Activated B cell treated with CpG ODN at 0.5 μM for 24 hours (primary cell): ENCODE measurements around the gene INPP5A. TPM values are rescaled to one million over a fixed set of nuclear protein-coding genes. Genes with fewer than 3 reads are reported as not detected.
"Not testable (repeated sequence)": the region's sequence is repeated elsewhere in the genome, so short reads cannot be mapped to it uniquely, and the experiment has no call there.

Experiments
- ATAC-seq: fragments of 200-7000 bp; cut with Tn5 transposase; one replicate; pipeline ENCODE4 v1.10.0; 2021; ENCODE audit warnings: low read depth, mild to moderate bottlenecking, moderate library complexity
- CTCF ChIA-PET: fragments of 350-600 bp; sonication (Branson Sonifier 250); formaldehyde crosslinking; loops from one replicate; lab custom pipeline; 2021; ENCODE audit warnings: antibody characterized with exemption; lab: Charles Lee
- POLR2A ChIA-PET: fragments of 350-600 bp; sonication (Branson Sonifier 250); formaldehyde crosslinking; loops from one replicate; lab custom pipeline; 2021; ENCODE audit warnings: antibody characterized with exemption; lab: Charles Lee
- DNase-seq: peaks from one replicate; pipeline ENCODE4 v3.0.0; 2022
- H3K27ac Mint-ChIP-seq: one replicate; pipeline ENCODE4 v1.8.0; 2020; ENCODE audit warnings: mixed read lengths
- H3K27me3 Mint-ChIP-seq: one replicate; pipeline ENCODE4 v1.8.0; 2021; ENCODE audit warnings: mixed read lengths
- H3K36me3 Mint-ChIP-seq: one replicate; pipeline ENCODE4 v1.8.0; 2021; ENCODE audit warnings: low read depth, mixed read lengths
- H3K4me1 Mint-ChIP-seq: one replicate; pipeline ENCODE4 v1.8.0; 2021; ENCODE audit warnings: mixed read lengths
- H3K4me3 Mint-ChIP-seq: one replicate; pipeline ENCODE4 v1.8.0; 2020; ENCODE audit warnings: mild to moderate bottlenecking, mixed read lengths
- H3K9me3 Mint-ChIP-seq: one replicate; pipeline ENCODE4 v1.8.0; 2020; ENCODE audit warnings: mixed read lengths
- intact Hi-C: fragments of 100-400 bp; cut with micrococcal nuclease; formaldehyde crosslinking; loops from one replicate; pipeline ENCODE4 v1.15.1; 2024
- total RNA-seq: library from RNA; stranded (reverse); gene quantifications from 2 replicates; pipeline ENCODE4 v1.2.3, GENCODE V29; 2022
- TF ChIP-seq, protein P1 (sequence below): fragments of 200-600 bp; IDR thresholded peaks from one replicate; pipeline ENCODE4 v1.8.0; 2022; ENCODE audit warnings: antibody characterized with exemption, mild to moderate bottlenecking

Gene INPP5A
- total RNA-seq, 1 donor from 2014 or later, result 24.9 TPM

DNA sequence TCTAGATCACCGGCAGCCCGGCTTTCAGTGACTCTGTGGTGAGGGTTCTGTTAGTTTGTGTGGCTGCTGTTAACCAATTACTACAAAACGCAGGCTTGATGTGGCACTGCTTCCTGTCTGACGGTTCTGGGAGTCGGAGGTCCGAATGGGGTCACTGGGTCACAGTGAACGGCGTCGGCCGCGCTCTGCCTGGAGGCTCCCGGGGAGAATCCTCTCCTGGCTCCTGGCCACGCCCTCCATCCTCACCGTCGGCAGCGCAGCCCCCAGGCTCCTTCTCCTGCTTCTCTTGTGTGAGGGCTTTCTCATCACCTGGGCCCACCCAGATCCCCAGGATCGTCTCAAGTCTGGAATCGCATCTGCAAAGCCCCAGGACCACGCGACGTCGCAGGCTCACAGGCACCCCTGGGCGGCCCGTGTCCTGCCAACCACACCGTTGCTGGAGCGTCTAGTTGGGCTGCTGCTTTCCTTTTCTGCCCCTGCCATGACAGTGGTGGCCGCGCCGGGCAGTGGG, 280.2 kb downstream of the INPP5A start:
- DNase-seq (no peak), ATAC-seq (no peak)
- TF ChIP-seq, protein P1, sequence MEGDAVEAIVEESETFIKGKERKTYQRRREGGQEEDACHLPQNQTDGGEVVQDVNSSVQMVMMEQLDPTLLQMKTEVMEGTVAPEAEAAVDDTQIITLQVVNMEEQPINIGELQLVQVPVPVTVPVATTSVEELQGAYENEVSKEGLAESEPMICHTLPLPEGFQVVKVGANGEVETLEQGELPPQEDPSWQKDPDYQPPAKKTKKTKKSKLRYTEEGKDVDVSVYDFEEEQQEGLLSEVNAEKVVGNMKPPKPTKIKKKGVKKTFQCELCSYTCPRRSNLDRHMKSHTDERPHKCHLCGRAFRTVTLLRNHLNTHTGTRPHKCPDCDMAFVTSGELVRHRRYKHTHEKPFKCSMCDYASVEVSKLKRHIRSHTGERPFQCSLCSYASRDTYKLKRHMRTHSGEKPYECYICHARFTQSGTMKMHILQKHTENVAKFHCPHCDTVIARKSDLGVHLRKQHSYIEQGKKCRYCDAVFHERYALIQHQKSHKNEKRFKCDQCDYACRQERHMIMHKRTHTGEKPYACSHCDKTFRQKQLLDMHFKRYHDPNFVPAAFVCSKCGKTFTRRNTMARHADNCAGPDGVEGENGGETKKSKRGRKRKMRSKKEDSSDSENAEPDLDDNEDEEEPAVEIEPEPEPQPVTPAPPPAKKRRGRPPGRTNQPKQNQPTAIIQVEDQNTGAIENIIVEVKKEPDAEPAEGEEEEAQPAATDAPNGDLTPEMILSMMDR, result no peak
- Mint-ChIP-seq H3K9me3 (no peaks in the 10 kb centered on the region), H3K4me1 (peaks cover 3% of the 10 kb centered on the region), H3K4me3 (no peak overlapping the region), H3K27me3 (peaks cover 5% of the 10 kb centered on the region), H3K27ac (no peak overlapping the region), H3K36me3 (no peaks in the 10 kb centered on the region)
- intact Hi-C loops, result no loop called here
- POLR2A ChIA-PET, result no interaction called here
- CTCF ChIA-PET, result no interaction called here

DNA sequence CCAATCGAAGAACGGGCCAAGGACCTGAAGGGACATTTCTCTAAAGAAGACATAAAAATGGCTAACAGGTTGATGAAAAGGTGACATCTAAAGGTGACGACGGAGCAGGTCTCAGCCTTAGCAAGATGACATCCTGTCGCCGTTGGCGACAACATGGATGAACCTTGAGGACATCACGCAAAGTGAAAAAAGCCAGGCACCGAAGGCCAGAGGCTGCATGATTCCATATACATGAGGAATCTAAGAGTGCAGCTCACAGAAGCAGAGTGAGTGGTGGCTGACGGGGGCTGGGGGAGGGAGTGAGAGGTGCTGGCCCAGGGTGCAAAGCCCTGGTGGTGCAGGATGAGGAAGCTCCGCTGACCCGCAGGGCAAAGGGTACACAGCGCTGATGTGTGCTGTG, 282.5 kb downstream of the INPP5A start:
- POLR2A ChIA-PET, result no interaction called here
- Mint-ChIP-seq H3K9me3 (no peaks in the 10 kb centered on the region), H3K4me3 (no peak overlapping the region), H3K27me3 (peaks cover 5% of the 10 kb centered on the region), H3K27ac (no peak overlapping the region), H3K36me3 (no peaks in the 10 kb centered on the region), H3K4me1 (peaks cover 3% of the 10 kb centered on the region)
- TF ChIP-seq, protein P1, result no peak
- CTCF ChIA-PET, result no interaction called here
- DNase-seq, result no peak
- ATAC-seq, result no peak
- intact Hi-C loops, result no loop called here

DNA sequence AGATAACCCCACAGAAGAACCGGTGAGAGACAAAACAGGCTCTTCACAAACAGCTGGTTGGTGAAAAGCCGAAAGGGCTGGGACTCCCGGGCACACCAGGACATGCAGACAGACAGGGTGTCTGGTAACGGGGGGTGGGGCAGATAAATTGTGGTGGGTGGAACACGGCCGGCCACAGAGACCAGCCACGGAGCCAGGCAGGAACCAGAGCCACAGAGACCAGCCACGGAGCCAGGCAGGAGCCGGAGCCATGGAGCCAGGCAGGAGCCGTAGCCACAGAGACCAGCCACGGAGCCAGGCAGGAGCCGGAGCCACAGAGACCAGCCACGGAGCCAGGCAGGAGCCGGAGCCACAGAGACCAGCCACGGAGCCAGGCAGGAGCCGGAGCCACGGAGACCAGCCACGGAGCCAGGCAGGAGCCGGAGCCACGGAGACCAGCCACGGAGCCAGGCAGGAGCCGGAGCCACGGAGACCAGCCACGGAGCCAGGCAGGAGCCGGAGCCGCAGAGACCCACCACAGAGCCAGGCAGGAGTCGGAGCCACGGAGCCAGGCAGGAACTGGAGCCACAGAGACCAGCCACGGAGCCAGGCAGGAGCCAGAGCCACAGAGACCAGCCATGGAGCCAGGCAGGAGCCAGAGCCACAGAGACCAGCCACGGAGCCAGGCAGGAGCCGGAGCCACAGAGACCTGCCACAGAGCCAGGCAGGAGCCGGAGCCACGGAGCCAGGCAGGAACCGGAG, 288.4 kb downstream of the INPP5A start:
- H3K4me3 Mint-ChIP-seq, CTCF ChIA-PET, DNase-seq, POLR2A ChIA-PET, H3K9me3 Mint-ChIP-seq, H3K27me3 Mint-ChIP-seq, ATAC-seq, intact Hi-C loops, H3K27ac Mint-ChIP-seq, H3K4me1 Mint-ChIP-seq, H3K36me3 Mint-ChIP-seq: not testable (repeated sequence)

DNA sequence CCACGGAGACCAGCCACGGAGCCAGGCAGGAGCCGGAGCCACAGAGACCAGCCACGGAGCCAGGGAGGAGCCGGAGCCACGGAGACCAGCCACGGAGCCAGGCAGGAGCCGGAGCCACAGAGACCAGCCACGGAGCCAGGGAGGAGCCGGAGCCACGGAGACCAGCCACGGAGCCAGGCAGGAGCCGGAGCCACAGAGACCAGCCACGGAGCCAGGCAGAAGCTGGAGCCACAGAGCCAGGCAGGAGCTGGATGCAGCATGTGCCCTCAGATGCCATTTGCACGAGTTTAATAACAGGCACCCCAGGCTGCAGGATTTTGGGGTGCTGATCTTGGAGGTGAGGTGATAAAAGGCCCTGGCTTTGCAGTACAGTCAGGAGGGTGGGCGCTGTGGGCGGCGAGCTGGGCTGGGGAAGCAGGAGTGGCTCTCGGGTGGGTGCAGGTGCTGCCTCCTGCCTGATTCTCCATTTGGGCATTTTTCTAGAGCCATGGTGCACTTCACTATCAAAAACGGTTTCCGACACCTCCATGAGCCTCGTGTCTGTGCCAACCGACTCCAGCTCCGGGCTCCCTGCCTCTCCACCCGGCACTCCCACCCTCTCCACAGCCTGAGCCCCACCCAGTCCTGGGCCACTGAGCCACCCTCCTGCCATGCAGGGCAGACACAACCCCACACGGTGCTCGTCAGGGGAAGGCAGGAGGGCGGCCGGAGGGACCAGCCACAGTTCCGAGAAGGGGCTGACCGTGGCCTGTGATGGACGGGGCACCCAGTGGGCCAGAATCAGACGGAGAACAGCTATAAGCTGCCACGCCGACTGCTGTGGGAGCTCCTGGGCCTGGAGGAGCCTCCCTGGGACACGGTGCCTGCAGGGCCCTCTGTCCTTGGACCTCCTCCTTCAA, 289.2 kb downstream of the INPP5A start:
- no peak overlapping the region for H3K4me3 Mint-ChIP-seq
- DNase-seq (no peak), ATAC-seq (no peak)
- intact Hi-C loops, result no loop called here
- TF ChIP-seq, protein P1, result no peak
- H3K9me3 Mint-ChIP-seq, result no peaks in the 10 kb centered on the region
- no peak overlapping the region for H3K27ac Mint-ChIP-seq
- CTCF ChIA-PET, result no interaction called here
- no peaks in the 10 kb centered on the region for H3K4me1 Mint-ChIP-seq
- H3K27me3 Mint-ChIP-seq, result peaks cover 2% of the 10 kb centered on the region
- POLR2A ChIA-PET, result no interaction called here
- H3K36me3 Mint-ChIP-seq, result no peaks in the 10 kb centered on the region

DNA sequence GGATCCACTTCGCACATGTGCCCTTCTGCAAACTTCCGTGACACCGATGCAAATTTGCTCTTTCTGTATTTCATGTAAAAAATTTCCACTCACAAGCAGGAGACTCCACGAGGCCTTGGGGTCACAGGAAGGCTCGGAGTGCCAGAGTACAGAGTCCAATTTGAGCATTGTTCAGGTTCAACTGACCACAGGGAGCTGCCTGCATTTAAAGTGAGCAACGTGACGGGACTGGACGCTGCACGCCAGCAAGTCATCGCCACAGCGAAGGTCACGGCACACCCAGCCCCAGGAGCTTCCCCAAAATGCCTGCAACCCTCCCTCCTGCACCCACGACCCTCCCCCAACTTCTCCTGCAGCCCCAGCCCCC, 289.8 kb downstream of the INPP5A start:
- intact Hi-C loops, result no loop called here
- Mint-ChIP-seq H3K27ac (no peak overlapping the region), H3K9me3 (no peaks in the 10 kb centered on the region), H3K4me1 (no peaks in the 10 kb centered on the region), H3K4me3 (no peak overlapping the region), H3K36me3 (no peaks in the 10 kb centered on the region), H3K27me3 (peaks cover 3% of the 10 kb centered on the region)
- TF ChIP-seq, protein P1, result no peak
- ATAC-seq (no peak), DNase-seq (no peak)
- CTCF ChIA-PET, result no interaction called here
- POLR2A ChIA-PET, result no interaction called here
